Mesodermal cell (in vitro differentiated cells): Measurements from ENCODE around the gene GPHA2.

ENCODE experiments used
- H3K27ac ChIP-seq: 2 replicates; pipeline ENCODE4 v1.7.0; 2013; ENCODE audit warnings: mild to moderate bottlenecking, low read depth, low read length, moderate library complexity; ENCODE audit not compliant: severe bottlenecking
- H3K36me3 ChIP-seq: 2 replicates; pipeline ENCODE4 v1.7.1; 2013; ENCODE audit warnings: mild to moderate bottlenecking, low read length, moderate library complexity; ENCODE audit not compliant: control insufficient read depth, insufficient read depth
- H3K4me1 ChIP-seq: one replicate; pipeline ENCODE4 v1.7.1; 2013; ENCODE audit warnings: mild to moderate bottlenecking, low read length; ENCODE audit not compliant: insufficient read depth, control insufficient read depth, poor library complexity, severe bottlenecking
- H3K4me3 ChIP-seq: 2 replicates; pipeline ENCODE4 v1.7.0; 2013; ENCODE audit warnings: low read length, control low read depth, mild to moderate bottlenecking; ENCODE audit not compliant: insufficient read depth, poor library complexity, severe bottlenecking; ENCODE audit errors: extremely low read depth
- H3K9me3 ChIP-seq: 2 replicates; pipeline ENCODE4 v1.7.1; 2013; ENCODE audit warnings: mild to moderate bottlenecking, low read length, moderate library complexity; ENCODE audit not compliant: control insufficient read depth
- WGBS, 2 experiments: methylation state at CpG; one replicate each; pipeline ENCODE4 v1.1.5; 2013; ENCODE audit warnings: missing lambda C conversion rate in 2 of 2; ENCODE audit not compliant: insufficient coverage in 2 of 2; 5-methylcytosine and 5-hydroxymethylcytosine counted together

GPHA2 gene

DNA sequence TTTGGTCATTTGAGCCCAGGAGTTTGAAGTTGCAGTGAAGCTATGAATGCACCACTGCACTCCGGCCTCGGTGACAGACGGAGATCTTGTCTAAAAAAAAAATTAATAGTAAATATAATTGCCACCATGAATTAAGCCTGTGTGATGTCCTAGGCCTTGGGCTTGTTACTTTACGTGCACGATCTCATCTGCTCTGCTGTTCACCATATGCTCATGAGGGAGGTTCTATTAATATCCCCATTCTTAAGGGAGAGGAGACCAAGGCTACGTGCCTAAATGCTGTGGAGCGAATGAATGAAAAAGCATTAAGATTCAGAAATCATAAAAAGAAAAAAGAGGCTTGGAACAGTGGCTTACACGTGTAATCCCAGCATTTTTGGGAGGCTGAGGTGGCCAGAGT lies 16.1 kb downstream of the GPHA2 start:
- Histone ChIP-seq H3K4me3 (no peak overlapping the region), H3K27ac (no peak overlapping the region), H3K9me3 (no peaks in the 10 kb centered on the region), H3K36me3 (no peaks in the 10 kb centered on the region), H3K4me1 (peaks cover 9% of the 10 kb centered on the region)
- WGBS, 2 experiments = 86 to 94% methylated on average over 3 of the region's 8 CpGs

DNA sequence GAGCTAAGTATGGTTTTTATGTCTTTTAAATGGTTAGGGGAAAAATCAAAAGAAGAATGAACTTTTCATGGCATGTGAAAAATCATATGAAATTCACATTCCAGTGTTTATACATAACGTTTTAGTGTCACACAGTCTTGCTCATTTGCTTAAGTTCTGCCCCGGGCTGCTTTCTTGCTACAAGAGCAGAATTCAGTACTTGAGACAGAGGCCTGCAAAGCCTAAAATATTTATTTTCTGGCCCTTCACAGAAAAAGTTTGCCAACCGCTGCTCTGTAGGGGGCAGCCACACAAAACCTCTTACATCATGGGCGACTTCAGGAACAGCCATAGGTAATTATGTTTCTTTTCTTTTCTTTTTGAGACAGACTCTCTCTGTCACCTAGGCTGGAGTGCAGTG lies 17.7 kb downstream of the GPHA2 start:
- peaks cover 5% of the 10 kb centered on the region for H3K4me1 ChIP-seq
- WGBS, 2 experiments = 40 to 46% methylated on average over 3 to 4 of the region's 4 CpGs
- peaks cover 6% of the 10 kb centered on the region for H3K36me3 ChIP-seq
- peak overlapping the region; percentile 70 for H3K4me3 ChIP-seq
- H3K27ac ChIP-seq = peak overlapping the region; percentile 74
- no peaks in the 10 kb centered on the region for H3K9me3 ChIP-seq

DNA sequence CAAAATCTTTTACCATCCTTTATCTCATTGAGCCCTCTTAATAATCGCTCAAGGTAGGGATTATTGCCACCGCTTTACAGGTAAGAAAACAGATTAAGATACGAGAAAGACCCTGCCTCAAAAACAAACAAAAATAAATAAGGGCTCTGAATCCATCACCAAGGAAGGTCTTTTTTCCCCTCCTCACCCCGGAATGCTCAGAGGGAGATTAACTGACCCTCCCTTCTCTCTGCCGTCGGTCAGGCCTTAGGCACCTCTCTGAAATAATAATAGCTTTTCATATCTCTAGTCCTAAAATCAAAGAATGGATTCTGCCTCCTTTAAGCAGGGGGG lies 18.1 kb downstream of the GPHA2 start:
- Histone ChIP-seq H3K4me1 (peaks cover 5% of the 10 kb centered on the region), H3K36me3 (peaks cover 10% of the 10 kb centered on the region), H3K9me3 (no peaks in the 10 kb centered on the region), H3K4me3 (peak overlapping the region; percentile 70), H3K27ac (peak overlapping the region; percentile 74)
- WGBS, 2 experiments = 0 to 9% methylated on average over 4 to 6 of the region's 6 CpGs

DNA sequence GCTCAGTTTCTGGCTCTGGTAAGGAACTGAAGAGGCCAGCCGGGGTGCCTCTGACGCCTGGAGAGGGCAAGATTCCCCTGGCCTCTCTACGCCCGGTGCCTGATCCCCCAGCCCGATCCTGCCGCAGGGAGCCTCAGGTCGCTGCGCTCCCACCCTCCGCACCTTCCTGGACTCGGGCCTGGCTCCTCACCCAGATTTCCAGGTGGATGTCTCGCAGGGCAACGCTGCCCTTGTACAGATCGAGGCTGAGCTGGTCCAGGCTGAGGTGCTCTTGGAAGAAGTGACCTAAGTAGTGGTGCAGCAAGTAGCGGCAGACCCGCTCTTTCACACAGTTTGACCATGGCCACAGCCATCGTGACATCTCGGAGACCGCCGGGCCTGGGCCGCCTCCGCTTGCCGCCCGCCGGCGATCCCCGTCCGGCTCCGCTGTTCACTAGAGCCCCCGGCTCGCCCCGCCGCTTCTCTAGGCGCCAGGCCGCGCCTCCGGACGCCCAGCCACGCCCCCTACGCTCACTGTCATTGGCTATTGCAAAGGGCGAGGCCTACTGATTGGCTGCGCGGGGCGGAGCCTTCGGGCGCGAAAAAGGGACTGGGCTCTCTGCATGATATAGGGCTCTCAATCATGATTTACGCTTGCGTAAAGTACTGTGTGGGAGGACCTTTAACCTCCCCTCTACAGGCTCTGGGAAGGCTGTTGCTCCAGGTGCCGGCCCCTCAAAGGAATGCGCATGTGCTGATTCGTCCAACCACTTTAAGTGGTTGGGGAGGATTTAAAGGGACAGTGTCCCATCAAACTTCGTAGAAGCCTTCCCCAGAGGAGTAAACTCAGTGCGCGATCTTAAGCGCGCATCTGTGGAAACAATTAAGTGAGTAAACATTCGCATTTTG lies 18.7 kb downstream of the GPHA2 start, which contains the start of gene ATG2A:
ATG2A (minus strand) TSS at position 435 of the 888 bp plus-strand sequence; CDS start at position 361, 74 bp downstream.
- Histone ChIP-seq H3K4me3 (peak within 1 kb of the TSS; percentile 70), H3K9me3 (no peaks in the 10 kb centered on the region), H3K36me3 (peaks cover 13% of the 10 kb centered on the region), H3K4me1 (peaks cover 5% of the 10 kb centered on the region), H3K27ac (peak within 1 kb of the TSS; percentile 74)
- 0 to 1% methylated on average over 42 to 52 of the region's 57 CpGs for WGBS, 2 experiments

DNA sequence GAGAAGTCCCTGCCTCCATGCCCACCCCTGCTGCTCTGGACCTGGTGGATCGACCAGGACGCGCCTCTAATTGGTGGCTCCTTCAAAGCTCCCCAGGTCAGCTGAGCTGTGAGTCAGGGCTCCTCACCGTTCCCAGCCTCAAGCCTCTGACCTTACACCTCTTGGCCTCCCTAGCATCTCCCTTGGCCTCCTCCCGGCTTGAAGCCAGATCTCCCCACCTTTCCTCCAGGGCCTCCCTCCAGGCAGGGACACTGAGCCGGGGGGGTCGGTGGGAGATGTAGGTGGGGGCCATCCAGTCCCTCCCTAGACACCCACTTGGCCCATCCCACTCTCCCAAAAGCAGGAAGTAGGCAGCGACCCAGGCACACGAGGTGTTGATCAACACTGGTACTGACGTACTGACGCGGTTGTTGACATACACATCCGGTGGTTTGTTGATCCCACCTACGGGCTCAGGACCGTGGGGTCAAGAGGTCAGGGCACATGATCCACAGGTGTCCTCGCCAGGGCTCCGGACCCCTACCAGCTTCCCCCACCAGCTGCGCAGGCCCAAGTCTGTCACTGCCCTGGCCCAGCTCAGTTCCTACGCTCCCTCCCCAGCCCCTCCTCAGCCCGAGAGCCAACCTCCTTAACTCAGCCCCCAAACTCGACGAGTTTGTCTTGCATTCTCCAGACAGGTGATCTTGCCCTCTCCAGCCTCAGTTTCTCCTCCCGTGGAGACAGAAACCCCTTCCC lies 19.5 kb downstream of the GPHA2 start:
- Histone ChIP-seq H3K36me3 (peaks cover 21% of the 10 kb centered on the region), H3K9me3 (no peaks in the 10 kb centered on the region), H3K4me1 (peaks cover 5% of the 10 kb centered on the region), H3K27ac (peak overlapping the region; percentile 10), H3K4me3 (peak overlapping the region; percentile 70)
- 12 to 16% methylated on average over 19 to 20 of the region's 23 CpGs for WGBS, 2 experiments

DNA sequence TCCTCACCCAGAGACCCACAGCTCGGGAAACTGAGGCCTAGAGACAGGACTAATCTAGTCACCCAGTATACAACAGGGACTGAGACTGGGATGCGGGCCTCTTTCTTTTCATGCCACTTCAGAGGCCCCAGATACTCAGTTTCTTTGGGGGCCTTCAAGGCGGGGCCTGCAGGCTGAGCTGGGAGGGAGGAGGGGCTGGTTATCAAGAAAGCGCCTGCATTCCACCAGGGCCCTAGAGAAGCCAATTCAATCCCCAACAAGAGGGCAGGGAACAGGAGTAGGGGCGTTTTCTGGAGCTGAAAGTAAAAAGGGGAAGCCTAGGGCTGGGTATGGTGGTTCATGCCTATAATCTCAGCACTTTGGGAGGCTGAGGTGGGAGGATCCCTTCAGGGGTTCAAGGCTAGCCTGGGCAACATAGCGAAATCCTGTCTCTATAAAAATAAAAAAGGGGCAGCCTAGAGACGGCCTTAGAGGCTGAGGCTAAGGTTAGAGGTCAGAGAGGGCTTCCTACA lies 20.3 kb downstream of the GPHA2 start:
- peaks cover 29% of the 10 kb centered on the region for H3K36me3 ChIP-seq
- H3K9me3 ChIP-seq = no peaks in the 10 kb centered on the region
- peak overlapping the region; percentile 70 for H3K4me3 ChIP-seq
- H3K27ac ChIP-seq = peak overlapping the region; percentile 10
- 83 to 86% methylated on average over 3 to 5 of the region's 7 CpGs for WGBS, 2 experiments
- peaks cover 5% of the 10 kb centered on the region for H3K4me1 ChIP-seq

DNA sequence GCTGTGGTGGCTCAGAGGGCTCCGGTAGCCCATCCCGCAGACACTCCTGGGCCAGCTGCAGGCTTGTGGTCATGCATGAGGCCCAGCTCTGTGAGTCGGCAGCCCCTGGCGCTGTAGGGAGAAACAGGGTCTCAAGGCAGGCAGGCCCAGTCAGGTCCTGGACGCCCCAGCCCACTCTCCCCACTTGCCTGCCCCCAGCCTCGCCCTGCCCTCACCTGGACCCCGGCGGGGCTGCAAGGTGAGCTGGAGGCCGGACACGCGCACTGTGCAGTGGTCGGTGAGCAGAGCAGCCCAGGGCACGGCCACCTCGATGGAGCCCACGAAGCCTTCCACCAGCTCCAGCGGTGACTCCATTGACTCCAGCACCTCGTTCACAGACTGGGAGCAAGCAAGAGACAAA lies 21.6 kb downstream of the GPHA2 start:
- Histone ChIP-seq H3K9me3 (no peaks in the 10 kb centered on the region), H3K27ac (no peak overlapping the region), H3K4me1 (peaks cover 5% of the 10 kb centered on the region), H3K36me3 (peaks cover 39% of the 10 kb centered on the region), H3K4me3 (no peak overlapping the region)
- WGBS, 2 experiments = 95 to 96% methylated on average over 15 to 17 of the region's 17 CpGs

DNA sequence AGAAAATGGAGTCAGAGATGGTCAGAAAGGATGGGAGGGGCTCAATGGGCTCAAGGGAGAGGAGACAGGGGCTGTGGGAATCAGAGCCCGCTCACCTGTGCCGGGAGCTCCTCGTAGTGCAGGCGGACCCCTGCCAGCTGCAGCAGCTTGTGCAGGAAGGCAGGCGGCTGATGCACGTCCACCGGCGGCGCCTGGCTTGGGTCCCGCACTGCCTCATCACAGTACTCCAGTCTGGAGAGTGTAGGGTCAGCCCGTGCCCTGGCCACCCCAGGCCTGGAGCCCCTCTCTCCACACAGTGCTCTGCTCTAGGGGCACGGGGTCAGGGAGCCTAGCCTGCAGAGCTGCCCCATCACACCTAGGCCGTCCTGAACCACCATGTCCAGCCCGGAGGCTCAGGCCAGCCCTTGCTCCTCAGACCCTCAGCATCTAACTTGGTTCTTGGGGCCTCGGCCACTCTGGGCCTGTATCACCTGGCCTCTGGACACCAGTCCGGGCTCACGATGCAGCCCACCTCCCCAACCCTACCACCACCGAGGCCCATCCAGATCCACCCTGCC lies 22.4 kb downstream of the GPHA2 start:
- Histone ChIP-seq H3K4me3 (no peak overlapping the region), H3K9me3 (no peaks in the 10 kb centered on the region), H3K4me1 (peaks cover 5% of the 10 kb centered on the region), H3K36me3 (peaks cover 46% of the 10 kb centered on the region), H3K27ac (no peak overlapping the region)
- 87 to 90% methylated on average over 10 to 15 of the region's 18 CpGs for WGBS, 2 experiments

DNA sequence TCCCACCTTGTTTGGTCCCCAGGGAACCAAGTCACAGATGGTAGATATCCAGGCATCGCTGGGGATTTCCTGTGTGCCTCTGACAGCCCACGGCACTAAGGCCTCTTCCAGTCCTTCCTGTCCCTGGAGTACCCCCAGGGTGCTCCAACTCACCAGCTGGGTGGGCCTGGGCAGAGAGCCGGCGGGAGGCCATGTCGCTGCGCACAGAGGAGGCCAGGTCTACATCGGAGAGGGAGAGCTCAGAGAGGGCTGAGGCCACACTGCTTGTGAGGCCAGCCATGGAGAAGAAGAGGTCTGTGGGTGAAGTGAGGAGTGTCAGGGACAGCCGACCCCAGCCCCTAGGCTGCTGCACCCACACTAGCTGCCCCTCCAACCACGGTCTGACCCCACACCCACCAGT lies 24.0 kb downstream of the GPHA2 start:
- 86 to 92% methylated on average over 6 of the region's 9 CpGs for WGBS, 2 experiments
- peaks cover 5% of the 10 kb centered on the region for H3K4me1 ChIP-seq
- H3K36me3 ChIP-seq = peaks cover 52% of the 10 kb centered on the region
- H3K4me3 ChIP-seq = no peak overlapping the region
- no peaks in the 10 kb centered on the region for H3K9me3 ChIP-seq
- H3K27ac ChIP-seq = no peak overlapping the region

DNA sequence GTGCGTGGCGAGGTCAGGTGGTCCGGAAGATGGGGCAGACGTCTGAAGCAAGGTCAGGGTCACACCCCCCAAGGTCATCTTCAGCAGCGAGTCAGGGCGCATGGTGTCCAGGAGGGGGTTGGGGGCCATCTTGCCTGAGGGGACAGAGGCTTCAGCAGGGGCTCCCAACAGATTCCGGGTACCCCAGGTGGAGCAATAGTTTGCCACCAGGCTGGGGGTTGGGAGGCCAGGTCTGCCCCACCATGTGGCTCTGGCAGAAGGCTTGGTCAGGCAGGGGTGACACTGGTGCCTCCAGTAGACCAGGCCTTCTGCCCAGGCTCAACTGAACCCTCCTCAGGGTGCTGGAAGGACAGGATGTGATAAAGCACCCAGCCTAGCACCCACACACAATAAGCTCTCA lies 24.6 kb downstream of the GPHA2 start:
- H3K9me3 ChIP-seq = no peaks in the 10 kb centered on the region
- WGBS, 2 experiments = 92 to 100% methylated on average over 7 of the region's 7 CpGs
- peaks cover 56% of the 10 kb centered on the region for H3K36me3 ChIP-seq
- no peak overlapping the region for H3K4me3 ChIP-seq
- no peak overlapping the region for H3K27ac ChIP-seq
- H3K4me1 ChIP-seq = peaks cover 5% of the 10 kb centered on the region
